Urothelium cell line (cell line): ENCODE measurements around the gene PHF21B.
"Not testable (repeated sequence)": the region's sequence is repeated elsewhere in the genome, so short reads cannot be mapped to it uniquely, and the experiment has no call there.

ENCODE experiments used
- DNase-seq: peaks from one replicate; pipeline ENCODE4 v3.0.0; 2011; ENCODE audit warnings: low spot score, mixed read lengths
- FAIRE-seq: peaks from 2 replicates; lab custom pipeline; 2011; peaks lifted over from hg19 to GRCh38; lab: Jason Lieb, UNC

Gene PHF21B

GRCh38 chr22:44904492-44905152, 105.2 kb downstream of the PHF21B start:
- DNase-seq, FAIRE-seq: not testable (repeated sequence)

- DNase-seq = not testable (repeated sequence)
- FAIRE-seq = peak; percentile 94
These were observed 106.6 kb downstream of the PHF21B start for GRCh38 chr22:44903164-44903563.

GRCh38 chr22:44901301-44901700, 108.5 kb downstream of the PHF21B start:
- FAIRE-seq = no peak
- DNase-seq = no peak

GRCh38 chr22:44898236-44898635, 111.6 kb downstream of the PHF21B start:
- DNase-seq (no peak), FAIRE-seq (peak; percentile 20)

- DNase-seq (no peak), FAIRE-seq (no peak)
These were observed 114.3 kb downstream of the PHF21B start for GRCh38 chr22:44895296-44896055.

- FAIRE-seq = no peak
- no peak for DNase-seq
These were observed 115.0 kb downstream of the PHF21B start for GRCh38 chr22:44894782-44895181.

GRCh38 chr22:44894321-44894720, 115.5 kb downstream of the PHF21B start:
- DNase-seq (no peak), FAIRE-seq (no peak)

- no peak for DNase-seq
These were observed 116.1 kb downstream of the PHF21B start for GRCh38 chr22:44893731-44894080.

GRCh38 chr22:44892803-44893730, 116.7 kb downstream of the PHF21B start:
- DNase-seq (no peak), FAIRE-seq (no peak)

More at GRCh38 chr22:44893731-44894080, 116.1 kb downstream of the PHF21B start:
- no peak for FAIRE-seq

- DNase-seq (no peak), FAIRE-seq (no peak)
These were observed 117.6 kb downstream of the PHF21B start for GRCh38 chr22:44892243-44892642.

GRCh38 chr22:44891791-44892190, 118.0 kb downstream of the PHF21B start:
- FAIRE-seq = peak; percentile 61

GRCh38 chr22:44891293-44891747, 118.5 kb downstream of the PHF21B start:
- DNase-seq (no peak), FAIRE-seq (no peak)

More at GRCh38 chr22:44891791-44892190, 118.0 kb downstream of the PHF21B start:
- no peak for DNase-seq

GRCh38 chr22:44890416-44891292, 119.2 kb downstream of the PHF21B start:
- no peak for DNase-seq
- FAIRE-seq = no peak

GRCh38 chr22:44889255-44889878, 120.4 kb downstream of the PHF21B start:
- no peak for FAIRE-seq
- DNase-seq = no peak

- FAIRE-seq = no peak
These were observed 121.1 kb downstream of the PHF21B start for GRCh38 chr22:44888491-44889254.

GRCh38 chr22:44887941-44888366, 121.9 kb downstream of the PHF21B start:
- DNase-seq (no peak), FAIRE-seq (no peak)

More at GRCh38 chr22:44888491-44889254, 121.1 kb downstream of the PHF21B start:
- no peak for DNase-seq

- no peak for DNase-seq
- FAIRE-seq = no peak
These were observed 123.9 kb downstream of the PHF21B start for GRCh38 chr22:44885806-44886360.

- DNase-seq = peak; percentile 76
These were observed 124.6 kb downstream of the PHF21B start for GRCh38 chr22:44884968-44885805.

More at GRCh38 chr22:44884968-44885805, 124.6 kb downstream of the PHF21B start:
- FAIRE-seq = no peak
